Measurements from ENCODE around the gene KCMF1.

GRCh38 chr2:85042330-85042729, 71.4 kb downstream of the KCMF1 start:
- TF ChIP-seq POLR2A (IDR thresholded peaks at IDR 0.05) (no peak), CTCF (IDR thresholded peaks at IDR 0.05) (no peak), POLR2AphosphoS5 (IDR thresholded peaks at IDR 0.05) (no peak), EP300 (IDR thresholded peaks at IDR 0.05) (no peak)

Measured in upper lobe of left lung (tissue), 4 donors.